OCI-LY1 (cell line): Measurements from ENCODE around the gene NSMCE4A.
"Not testable (repeated sequence)": the region's sequence is repeated elsewhere in the genome, so short reads cannot be mapped to it uniquely, and the experiment has no call there.

Experiments used
- CTCF ChIP-seq: fragments of 200-600 bp; sonication (generic), shearing (Covaris generic); IDR thresholded peaks from 2 replicates; pipeline ENCODE4 v1.5.1; 2017; ENCODE audit warnings: mild to moderate bottlenecking, antibody characterized with exemption, low read length, moderate library complexity, mixed read lengths
- EZH2 ChIP-seq: fragments of 200-600 bp; sonication (generic), shearing (Covaris generic); IDR thresholded peaks from 2 replicates; pipeline ENCODE4 v1.8.0; 2017; ENCODE audit warnings: borderline replicate concordance, mixed run types, mild to moderate bottlenecking, antibody characterized with exemption, low read length, moderate library complexity, mixed read lengths

DNA sequence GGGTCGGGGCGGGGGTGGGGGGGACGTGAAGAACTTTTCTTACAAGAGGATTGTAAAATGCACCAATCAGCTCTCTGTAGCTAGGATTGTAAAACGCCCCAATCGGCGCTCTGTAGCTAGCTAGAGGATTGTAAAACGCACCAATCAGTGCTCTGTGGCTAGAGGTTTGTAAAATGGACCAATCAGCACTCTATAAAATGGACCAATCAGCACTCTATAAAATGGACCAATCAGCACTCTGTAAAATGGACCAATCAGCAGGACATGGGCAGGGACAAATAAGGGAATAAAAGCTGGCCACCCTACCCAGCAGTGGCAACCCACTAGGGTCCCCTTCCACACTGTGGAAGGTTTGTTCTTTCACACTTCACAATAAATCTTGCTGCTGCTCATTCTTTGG is 56.2 kb downstream of the NSMCE4A start:
- TF ChIP-seq CTCF, EZH2: not testable (repeated sequence)
